Liver (tissue), 9 donors: Measurements from ENCODE around the gene TTYH3. TPM values are rescaled to one million over a fixed set of nuclear protein-coding genes. Genes with fewer than 3 reads are reported as not detected.
A peak's percentile ranks its signal among the peaks of the same experiment; 100 is the strongest.

Experiments
- DNase-seq: peaks from one replicate; pipeline ENCODE4 v3.0.0-alpha.2; 2017; ENCODE audit warnings: low spot score
- H3K27ac ChIP-seq, 2 donors: one replicate each; pipeline ENCODE4 v1.7.0; 2013; ENCODE audit warnings: inconsistent platforms in 2 of 2, low read length in 2 of 2, control low read depth in 1 of 2, low read depth in 1 of 2, mild to moderate bottlenecking in 1 of 2
- H3K27me3 ChIP-seq, 4 donors: one replicate each; pipeline versions ENCODE4 v1.6.1 to v1.7.0; 2013; ENCODE audit warnings: low read length in 3 of 4, inconsistent platforms in 1 of 4, mild to moderate bottlenecking in 1 of 4, moderate library complexity in 1 of 4; ENCODE audit not compliant: control insufficient read depth in 4 of 4, insufficient read depth in 4 of 4
- H3K36me3 ChIP-seq, 4 donors: one replicate each; pipeline versions ENCODE4 v1.6.1 to v1.7.0; 2013; ENCODE audit warnings: low read length in 3 of 4, mild to moderate bottlenecking in 3 of 4, low read depth in 1 of 4, moderate library complexity in 1 of 4; ENCODE audit not compliant: control insufficient read depth in 4 of 4, insufficient read depth in 3 of 4
- H3K4me1 ChIP-seq, 4 donors: one replicate each; pipeline versions ENCODE4 v1.6.1 to v1.7.0; 2013; ENCODE audit warnings: low read length in 3 of 4, mild to moderate bottlenecking in 3 of 4, moderate library complexity in 1 of 4; ENCODE audit not compliant: control insufficient read depth in 4 of 4, insufficient read depth in 4 of 4
- H3K4me3 ChIP-seq, 3 donors: one replicate each; pipeline versions ENCODE4 v1.6.1 to v1.7.0; 2013; ENCODE audit warnings: low read length in 3 of 3, control low read depth in 1 of 3, low read depth in 1 of 3, mild to moderate bottlenecking in 1 of 3
- H3K9ac ChIP-seq, 2 donors: one replicate each; pipeline ENCODE4 v1.7.0; 2013; ENCODE audit warnings: low read length in 2 of 2, mild to moderate bottlenecking in 2 of 2, moderate library complexity in 2 of 2, control low read depth in 1 of 2, low read depth in 1 of 2
- H3K9me3 ChIP-seq, 4 donors: one replicate each; pipeline versions ENCODE4 v1.6.1 to v1.7.0; 2013; ENCODE audit warnings: low read length in 3 of 4; ENCODE audit not compliant: control insufficient read depth in 4 of 4
- CTCF ChIP-seq: fragments of 150-350 bp; IDR thresholded peaks from 2 replicates; pipeline ENCODE4 v1.5.1; 2017; ENCODE audit warnings: improper control_type of control experiment, low read depth, low read length; ENCODE audit not compliant: missing input control
- EGR1 ChIP-seq, 2 donors: IDR thresholded peaks; 2 replicates each; pipeline ENCODE4 v1.6.1; 2016 to 2018; ENCODE audit warnings: antibody characterized with exemption in 2 of 2, low read depth in 2 of 2
- FOXA1 ChIP-seq: IDR thresholded peaks from 2 replicates; pipeline ENCODE4 v1.6.1; 2016; ENCODE audit warnings: antibody characterized with exemption
- FOXA2 ChIP-seq: IDR thresholded peaks from 2 replicates; pipeline ENCODE4 v1.6.1; 2016; ENCODE audit warnings: antibody characterized with exemption
- GABPA ChIP-seq, 2 donors: IDR thresholded peaks in 1 of 2; conservative IDR thresholded peaks in 1 of 2; 2 replicates each; pipeline ENCODE4 v1.6.1; 2016; ENCODE audit warnings: antibody characterized with exemption in 2 of 2, mild to moderate bottlenecking in 1 of 2, moderate library complexity in 1 of 2
- HNF4A ChIP-seq, 2 donors: conservative IDR thresholded peaks; 2 replicates each; pipeline ENCODE4 v1.6.1; 2016; ENCODE audit warnings: antibody characterized with exemption in 2 of 2, mild to moderate bottlenecking in 2 of 2
- HNF4G ChIP-seq: IDR thresholded peaks from 2 replicates; pipeline ENCODE4 v1.6.1; 2016; ENCODE audit warnings: antibody characterized with exemption
- JUND ChIP-seq, 2 donors: IDR thresholded peaks; 2 replicates each; pipeline ENCODE4 v1.6.1; 2016; ENCODE audit warnings: antibody characterized with exemption in 2 of 2
- MAX ChIP-seq: IDR thresholded peaks from 2 replicates; pipeline ENCODE4 v1.6.1; 2016; ENCODE audit warnings: antibody characterized with exemption
- NR2F2 ChIP-seq: IDR thresholded peaks from 2 replicates; pipeline ENCODE4 v1.6.1; 2016; ENCODE audit warnings: antibody characterized with exemption
- RAD21 ChIP-seq, 2 donors: IDR thresholded peaks; 2 replicates each; pipeline ENCODE4 v1.6.1; 2016; ENCODE audit warnings: antibody characterized with exemption in 2 of 2, mild to moderate bottlenecking in 2 of 2
- REST ChIP-seq: IDR thresholded peaks from 2 replicates; pipeline ENCODE4 v1.6.1; 2016; ENCODE audit warnings: antibody characterized with exemption, mild to moderate bottlenecking
- RXRA ChIP-seq, 2 donors: IDR thresholded peaks; 2 replicates each; pipeline ENCODE4 v1.6.1; 2017 to 2018; ENCODE audit warnings: antibody characterized with exemption in 2 of 2, mild to moderate bottlenecking in 1 of 2
- SP1 ChIP-seq: IDR thresholded peaks from 2 replicates; pipeline ENCODE4 v1.6.1; 2018; ENCODE audit warnings: antibody characterized with exemption, mild to moderate bottlenecking
- TAF1 ChIP-seq: conservative IDR thresholded peaks from 2 replicates; pipeline ENCODE4 v1.6.1; 2016; ENCODE audit warnings: antibody characterized with exemption, mild to moderate bottlenecking
- YY1 ChIP-seq: IDR thresholded peaks from 2 replicates; pipeline ENCODE4 v1.6.1; 2016; ENCODE audit warnings: antibody characterized with exemption, mild to moderate bottlenecking
- ZBTB33 ChIP-seq: IDR thresholded peaks from 2 replicates; pipeline ENCODE4 v1.6.1; 2016; ENCODE audit warnings: antibody characterized with exemption
- WGBS: extraction: QIAGEN DNeasy Blood & Tissue Kit; methylation state at CpG from one replicate; pipeline ENCODE4 v1.1.7; 2013; 5-methylcytosine and 5-hydroxymethylcytosine counted together
- polyA plus RNA-seq, 2 donors: library from polyadenylated mRNA; stranded (reverse) in 1 of 2; unstranded in 1 of 2; fragments of 200-250 nt in 1 of 2; fragments of >200 nt in 1 of 2; fragmentation: Nextera tagmentation in 1 of 2; extraction: Ambion mirVana in 1 of 2; gene quantifications; one replicate each; pipeline versions ENCODE4 v1.2.1 to v1.2.3, GENCODE V29; 2013 to 2015
- total RNA-seq, 2 donors: library from RNA; depleted of rRNA; stranded (reverse); fragments of >200 nt; gene quantifications; one replicate each; pipeline ENCODE4 v1.2.3, GENCODE V29; 2014
- TF ChIP-seq, protein P1 (sequence below): IDR thresholded peaks from 2 replicates; pipeline ENCODE4 v1.6.1; 2016; ENCODE audit warnings: antibody characterized with exemption
- donor health status: healthy.
- donor health status: healthy.
- donor health status: healthy.
- donor health status: healthy.
- donor health status: healthy.

TTYH3 gene
- total and polyA plus RNA-seq, 4 donors, result 8.2 to 19.6 (median 17.4) TPM

DNA sequence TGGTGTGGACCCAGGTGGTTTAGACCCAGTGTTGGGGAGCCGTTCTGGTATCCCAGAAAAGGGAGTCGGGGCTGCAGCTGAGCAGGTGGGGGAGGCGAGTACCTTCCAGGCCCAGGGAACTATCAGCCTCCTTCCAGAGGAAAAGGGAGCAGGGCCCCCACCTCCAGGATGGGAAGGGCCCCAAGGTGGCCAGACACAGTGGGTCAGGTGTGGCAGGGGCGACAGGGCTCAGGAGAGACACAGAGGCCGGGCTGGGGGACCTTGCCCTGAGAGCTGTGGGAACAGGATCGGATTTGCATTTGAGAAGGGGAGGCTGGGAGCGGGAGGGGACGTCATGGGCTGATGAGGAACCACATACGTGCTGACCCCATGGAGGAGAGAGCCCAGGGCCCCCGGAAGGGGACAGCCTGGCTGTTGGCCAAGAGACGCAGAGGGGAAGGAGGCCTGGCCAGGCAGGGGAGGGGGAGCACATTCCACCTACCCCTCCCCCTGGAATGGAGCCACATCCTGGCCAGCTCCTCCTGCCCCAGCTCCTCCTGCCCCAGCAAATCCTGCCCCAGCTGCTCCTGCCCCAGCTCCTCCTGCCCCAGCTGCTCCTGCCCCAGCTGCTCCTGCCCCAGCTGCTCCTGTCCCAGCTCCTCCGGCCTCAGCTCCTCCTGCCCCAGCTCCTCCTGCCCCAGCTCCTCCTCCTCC is 9.7 kb upstream of the TTYH3 start (continued):
- TF ChIP-seq GABPA (IDR thresholded peaks at IDR 0.05 in 1 of 2, conservative IDR thresholded peaks at IDR 0.05 in 1 of 2) (no peak), NR2F2 (no peak), RXRA (IDR thresholded peaks at IDR 0.05) (no peak), YY1 (no peak), MAX (no peak), FOXA1 (no peak)

- Histone ChIP-seq H3K9me3 (no peaks in the 10 kb centered on the region), H3K4me1 (peaks cover 2 to 20% (median 17%) of the 10 kb centered on the region in 4 donors), H3K4me3 (no peak overlapping the region), H3K9ac (no peak overlapping the region), H3K36me3 (no peaks in the 10 kb centered on the region), H3K27me3 (no peaks in the 10 kb centered on the region), H3K27ac (no peak overlapping the region)
- no peak for DNase-seq
- WGBS, result 53% methylated on average over 19 of the region's 19 CpGs
- TF ChIP-seq YY1, result no peak
- TF ChIP-seq REST, result no peak
- TF ChIP-seq HNF4G, result no peak
- peak; percentile 44 to 66 for TF ChIP-seq RXRA (IDR thresholded peaks at IDR 0.05)
- TF ChIP-seq JUND (IDR thresholded peaks at IDR 0.05), result no peak
- no peak for TF ChIP-seq ZBTB33
- peak; percentile 65 to 73 for TF ChIP-seq HNF4A (conservative IDR thresholded peaks at IDR 0.05)
- peak; percentile 38 for TF ChIP-seq MAX
- TF ChIP-seq GABPA (IDR thresholded peaks at IDR 0.05 in 1 of 2, conservative IDR thresholded peaks at IDR 0.05 in 1 of 2), result no peak
- TF ChIP-seq FOXA2, result no peak
- no peak for TF ChIP-seq EGR1 (IDR thresholded peaks at IDR 0.05; ENCODE audit: low read depth in 2 of 2)
- TF ChIP-seq RAD21 (IDR thresholded peaks at IDR 0.05), result no peak
- no peak for TF ChIP-seq FOXA1
- TF ChIP-seq TAF1, result no peak
- peak; percentile 44 for TF ChIP-seq NR2F2
- TF ChIP-seq, protein P1, sequence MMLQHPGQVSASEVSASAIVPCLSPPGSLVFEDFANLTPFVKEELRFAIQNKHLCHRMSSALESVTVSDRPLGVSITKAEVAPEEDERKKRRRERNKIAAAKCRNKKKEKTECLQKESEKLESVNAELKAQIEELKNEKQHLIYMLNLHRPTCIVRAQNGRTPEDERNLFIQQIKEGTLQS, result no peak
- TF ChIP-seq SP1, result peak; percentile 43
- TF ChIP-seq CTCF, result no peak
Observed at GRCh38 chr7:2622869-2623697, 8.7 kb upstream of the TTYH3 start.
